Ascending aorta (tissue), 2 donors: ENCODE data around the gene ZNF536. TPM values are rescaled to one million over a fixed set of nuclear protein-coding genes. Genes with fewer than 3 reads are reported as not detected.

ENCODE experiments used
- DNase-seq, 2 donors: peaks; one replicate each; pipeline ENCODE4 v3.0.0-alpha.2; 2019; ENCODE audit warnings: low spot score in 2 of 2
- H3K27ac ChIP-seq, 2 donors: fragments of 200-600 bp; sonication (generic); one replicate each; pipeline ENCODE4 v1.5.1; 2016 to 2017; ENCODE audit warnings: mild to moderate bottlenecking in 1 of 2
- H3K27me3 ChIP-seq: fragments of 200-600 bp; sonication (generic); one replicate; pipeline ENCODE4 v1.5.1; 2017
- H3K36me3 ChIP-seq, 2 donors: fragments of 200-600 bp; sonication (generic); one replicate each; pipeline ENCODE4 v1.5.1; 2016
- H3K4me1 ChIP-seq, 2 donors: fragments of 200-600 bp; sonication (generic); one replicate each; pipeline ENCODE4 v1.5.1; 2016 to 2017; ENCODE audit warnings: mild to moderate bottlenecking in 1 of 2
- H3K4me3 ChIP-seq, 2 donors: fragments of 200-600 bp; sonication (generic); one replicate each; pipeline ENCODE4 v1.5.1; 2016 to 2017; ENCODE audit warnings: mild to moderate bottlenecking in 1 of 2
- H3K9me3 ChIP-seq, 2 donors: fragments of 200-600 bp; sonication (generic); one replicate each; pipeline ENCODE4 v1.5.1; 2016
- CTCF ChIP-seq, 3 experiments: fragments of 200-600 bp in 2 of 3; fragments of 450-650 bp in 1 of 3; sonication (generic) in 2 of 3; IDR thresholded peaks; one replicate each; pipeline ENCODE4 v1.5.1; 2016 to 2019; ENCODE audit warnings: antibody characterized with exemption in 3 of 3, mild to moderate bottlenecking in 1 of 3, moderate library complexity in 1 of 3
- intact Hi-C: fragments of 100-400 bp; cut with DNase I; formaldehyde crosslinking; loops from one replicate; pipeline ENCODE4 v1.15.1; 2023
- total RNA-seq: library from RNA; depleted of rRNA; stranded (reverse); fragments of >200 nt; gene quantifications from one replicate; pipeline ENCODE4 v1.1.0, GENCODE V29; 2016

ZNF536 gene
- total RNA-seq, 1 donor from 2014 or later, result not detected

GRCh38 chr19:30361721-30362120 is 10.5 kb upstream of the ZNF536 start:
- no peaks in the 10 kb centered on the region for H3K4me1 ChIP-seq
- H3K9me3 ChIP-seq, result no peaks in the 10 kb centered on the region
- intact Hi-C loops, result no loop called here
- no peaks in the 10 kb centered on the region for H3K36me3 ChIP-seq
- H3K27me3 ChIP-seq, result no peaks in the 10 kb centered on the region
- no peak for TF ChIP-seq CTCF (IDR thresholded peaks at IDR 0.05)
- H3K4me3 ChIP-seq, result no peak overlapping the region
- H3K27ac ChIP-seq, result no peak overlapping the region
- no peak for DNase-seq

- H3K36me3 ChIP-seq, result no peaks in the 10 kb centered on the region
- no peaks in the 10 kb centered on the region for H3K27me3 ChIP-seq
- H3K4me1 ChIP-seq, result no peaks in the 10 kb centered on the region
- no peaks in the 10 kb centered on the region for H3K9me3 ChIP-seq
- intact Hi-C loops, result no loop called here
- no peak overlapping the region for H3K27ac ChIP-seq
- peak in 1 of 2 donors; percentile 44 for DNase-seq
- no peak for TF ChIP-seq CTCF (IDR thresholded peaks at IDR 0.05)
- H3K4me3 ChIP-seq, result no peak overlapping the region
These were observed 9.9 kb upstream of the ZNF536 start for GRCh38 chr19:30362156-30362754.

- no peaks in the 10 kb centered on the region for H3K9me3 ChIP-seq
- intact Hi-C loops, result no loop called here
- no peak overlapping the region for H3K27ac ChIP-seq
- no peak for TF ChIP-seq CTCF (IDR thresholded peaks at IDR 0.05)
- H3K4me3 ChIP-seq, result no peak overlapping the region
- H3K27me3 ChIP-seq, result no peaks in the 10 kb centered on the region
- H3K36me3 ChIP-seq, result no peaks in the 10 kb centered on the region
- H3K4me1 ChIP-seq, result no peaks in the 10 kb centered on the region
- peak in 1 of 2 donors; percentile 15 for DNase-seq
These were observed 9.1 kb upstream of the ZNF536 start for GRCh38 chr19:30363073-30363472.

- Histone ChIP-seq H3K27ac (no peak overlapping the region), H3K27me3 (no peaks in the 10 kb centered on the region), H3K4me1 (no peaks in the 10 kb centered on the region), H3K4me3 (no peak overlapping the region), H3K9me3 (no peaks in the 10 kb centered on the region), H3K36me3 (no peaks in the 10 kb centered on the region)
- no peak for DNase-seq
- intact Hi-C loops, result no loop called here
- TF ChIP-seq CTCF (IDR thresholded peaks at IDR 0.05), result no peak
These were observed 7.1 kb upstream of the ZNF536 start for GRCh38 chr19:30364866-30365800.

- Histone ChIP-seq H3K27me3 (no peaks in the 10 kb centered on the region), H3K36me3 (no peaks in the 10 kb centered on the region), H3K4me1 (no peaks in the 10 kb centered on the region), H3K27ac (no peak overlapping the region), H3K4me3 (no peak overlapping the region), H3K9me3 (no peaks in the 10 kb centered on the region)
- TF ChIP-seq CTCF (IDR thresholded peaks at IDR 0.05), result no peak
- DNase-seq, result no peak
- intact Hi-C loops, result no loop called here
These were observed 5.9 kb upstream of the ZNF536 start for GRCh38 chr19:30366282-30366681.
